Measurements from ENCODE around the gene JADE2.
"Not testable (repeated sequence)": the region's sequence is repeated elsewhere in the genome, so short reads cannot be mapped to it uniquely, and the experiment has no call there.

The JADE2 gene

GRCh38 chr5:134524826-134525682, at the start of gene JADE2:
Gene JADE2 (plus strand): TSS chr5:134525670. CDS start chr5:134535858, 10,188 bp downstream.
- no peak for DNase-seq

- DNase-seq, result no peak
These were observed 47.8 kb upstream of the JADE2 start for GRCh38 chr5:134477462-134478245.

GRCh38 chr5:134479839-134480238, 45.6 kb upstream of the JADE2 start:
- no peak for DNase-seq

GRCh38 chr5:134489227-134489944, 36.1 kb upstream of the JADE2 start:
- DNase-seq, result no peak

GRCh38 chr5:134490255-134490924, 35.1 kb upstream of the JADE2 start:
- no peak for DNase-seq

- DNase-seq, result no peak
These were observed 34.6 kb upstream of the JADE2 start for GRCh38 chr5:134490925-134491271.

- no peak for DNase-seq
These were observed 33.5 kb upstream of the JADE2 start for GRCh38 chr5:134491841-134492442.

- no peak for DNase-seq
These were observed 32.9 kb upstream of the JADE2 start for GRCh38 chr5:134492568-134492967.

- DNase-seq, result no peak
These were observed 31.9 kb upstream of the JADE2 start for GRCh38 chr5:134493461-134494055.

- no peak for DNase-seq
These were observed 30.7 kb upstream of the JADE2 start for GRCh38 chr5:134494780-134495179.

- not testable (repeated sequence) for DNase-seq
These were observed 25.6 kb upstream of the JADE2 start for GRCh38 chr5:134499905-134500304.

- no peak for DNase-seq
These were observed 24.6 kb upstream of the JADE2 start for GRCh38 chr5:134500699-134501430.

- DNase-seq, result no peak
These were observed 23.2 kb upstream of the JADE2 start for GRCh38 chr5:134502259-134502658.

- no peak for DNase-seq
These were observed 22.2 kb upstream of the JADE2 start for GRCh38 chr5:134503088-134503936.

- DNase-seq, result no peak
These were observed 21.5 kb upstream of the JADE2 start for GRCh38 chr5:134503937-134504437.

- DNase-seq, result no peak
These were observed 20.7 kb upstream of the JADE2 start for GRCh38 chr5:134504629-134505300.

- DNase-seq, result no peak
These were observed 19.1 kb upstream of the JADE2 start for GRCh38 chr5:134506054-134507039.

GRCh38 chr5:134507452-134507851, 18.0 kb upstream of the JADE2 start:
- no peak for DNase-seq

All from NCI-H1417 treated with DMSO at 0.1 percent for 48 hours (cell line).